SH-SY5Y (cell line): ENCODE data around the gene RIN2.

ENCODE experiments used
- GATA2 ChIP-seq: IDR thresholded peaks from 2 replicates; pipeline ENCODE4 v1.6.1; 2011; ENCODE audit warnings: mild to moderate bottlenecking, low read depth, low read length
- GATA3 ChIP-seq: IDR thresholded peaks from 2 replicates; pipeline ENCODE4 v1.6.1; 2011; ENCODE audit warnings: low read depth, mild to moderate bottlenecking, low read length, moderate library complexity

DNA sequence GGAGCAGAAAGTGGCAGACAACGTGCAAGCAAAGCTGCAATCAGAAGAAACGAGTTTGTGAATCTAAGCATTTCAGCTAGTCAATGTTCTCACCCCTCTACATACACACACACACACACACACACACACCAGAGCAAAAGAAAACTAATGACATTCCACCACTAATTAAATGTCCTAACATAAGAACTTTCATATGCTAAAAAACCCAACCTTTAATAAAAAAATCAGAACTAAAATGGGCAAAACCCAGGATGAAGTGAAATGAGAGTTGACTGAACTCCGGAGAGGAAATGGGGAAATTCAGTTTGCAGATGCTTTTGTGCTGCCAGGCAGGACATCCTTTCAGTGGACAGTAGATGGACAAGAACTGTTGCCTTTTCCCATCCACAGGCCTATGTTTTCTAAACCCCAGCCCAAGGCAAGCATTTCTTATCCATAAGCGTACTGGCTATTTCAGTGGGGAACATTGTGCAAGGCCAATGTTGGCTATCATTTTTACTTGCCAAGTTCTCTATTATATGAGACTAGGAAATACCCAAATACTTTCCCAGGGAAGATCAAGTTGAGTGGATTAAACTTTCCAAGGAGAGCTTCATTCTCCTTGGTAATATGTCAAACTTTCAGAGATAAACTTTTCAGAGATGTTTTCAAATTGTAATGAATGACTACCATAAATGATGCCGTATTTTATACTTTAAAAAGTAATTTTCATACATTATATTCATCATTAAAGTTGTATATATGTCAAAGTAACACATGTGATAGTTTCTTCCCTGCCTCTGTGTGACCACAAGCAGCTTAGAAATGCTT is 27.3 kb downstream of the RIN2 start:
- TF ChIP-seq GATA2: no peak
- TF ChIP-seq GATA3: no peak
